Measurements from ENCODE around the gene OR1K1.
A peak's percentile ranks its signal among the peaks of the same experiment; 100 is the strongest.
"Not testable (repeated sequence)": the region's sequence is repeated elsewhere in the genome, so short reads cannot be mapped to it uniquely, and the experiment has no call there.

OR1K1 gene

GRCh38 chr9:122837266-122837850, 37.4 kb downstream of the OR1K1 start:
- no peak overlapping the region for H3K27ac ChIP-seq (ENCODE audit: low read length)
- no peak overlapping the region for H3K9ac ChIP-seq (ENCODE audit: low read length)
- H3K36me3 ChIP-seq (replicated peaks; ENCODE audit: insufficient read depth, low read length) = no peaks in the 10 kb centered on the region

GRCh38 chr9:122838441-122838840, 38.5 kb downstream of the OR1K1 start:
- H3K4me2 ChIP-seq (ENCODE audit: low read depth, low read length) = peak overlapping the region; percentile 27; the same call in 1 of the 2 replicates
- DNase-seq; H3K9me3 ChIP-seq (replicated peaks; ENCODE audit: insufficient read depth, low read length); H4K20me1 ChIP-seq (ENCODE audit: insufficient read depth, low read length); H3K9me2 ChIP-seq (replicated peaks; ENCODE audit: insufficient read depth, low read length); H3K27me3 ChIP-seq (replicated peaks; ENCODE audit: insufficient read depth, low read length); H3K36me3 ChIP-seq (replicated peaks; ENCODE audit: insufficient read depth, low read length); H3F3A ChIP-seq (ENCODE audit: insufficient read depth, low read length); H3K27ac ChIP-seq (ENCODE audit: low read length); H3K4me1 ChIP-seq (ENCODE audit: low read length); H3K79me2 ChIP-seq (ENCODE audit: low read length); H3K4me3 ChIP-seq (ENCODE audit: low read length); H3K9ac ChIP-seq (ENCODE audit: low read length): not testable (repeated sequence)
- peak overlapping the region; percentile 64 for H2AFZ ChIP-seq (ENCODE audit: low read length)
- TF ChIP-seq, protein P1, sequence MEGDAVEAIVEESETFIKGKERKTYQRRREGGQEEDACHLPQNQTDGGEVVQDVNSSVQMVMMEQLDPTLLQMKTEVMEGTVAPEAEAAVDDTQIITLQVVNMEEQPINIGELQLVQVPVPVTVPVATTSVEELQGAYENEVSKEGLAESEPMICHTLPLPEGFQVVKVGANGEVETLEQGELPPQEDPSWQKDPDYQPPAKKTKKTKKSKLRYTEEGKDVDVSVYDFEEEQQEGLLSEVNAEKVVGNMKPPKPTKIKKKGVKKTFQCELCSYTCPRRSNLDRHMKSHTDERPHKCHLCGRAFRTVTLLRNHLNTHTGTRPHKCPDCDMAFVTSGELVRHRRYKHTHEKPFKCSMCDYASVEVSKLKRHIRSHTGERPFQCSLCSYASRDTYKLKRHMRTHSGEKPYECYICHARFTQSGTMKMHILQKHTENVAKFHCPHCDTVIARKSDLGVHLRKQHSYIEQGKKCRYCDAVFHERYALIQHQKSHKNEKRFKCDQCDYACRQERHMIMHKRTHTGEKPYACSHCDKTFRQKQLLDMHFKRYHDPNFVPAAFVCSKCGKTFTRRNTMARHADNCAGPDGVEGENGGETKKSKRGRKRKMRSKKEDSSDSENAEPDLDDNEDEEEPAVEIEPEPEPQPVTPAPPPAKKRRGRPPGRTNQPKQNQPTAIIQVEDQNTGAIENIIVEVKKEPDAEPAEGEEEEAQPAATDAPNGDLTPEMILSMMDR (IDR thresholded peaks at IDR 0.05; ENCODE audit: low read length) = 0 out of 2 replicates have a peak, but pooled peaks have one; percentile 17

More at GRCh38 chr9:122837266-122837850, 37.4 kb downstream of the OR1K1 start:
- Histone ChIP-seq H3F3A (ENCODE audit: insufficient read depth, low read length) (no peaks in the 10 kb centered on the region), H3K79me2 (ENCODE audit: low read length) (no peaks in the 10 kb centered on the region), H3K4me2 (ENCODE audit: low read depth, low read length) (peak overlapping the region; percentile 27; the same call in 1 of the 2 replicates), H3K4me1 (ENCODE audit: low read length) (no peaks in the 10 kb centered on the region), H3K4me3 (ENCODE audit: low read length) (no peak overlapping the region), H3K27me3 (replicated peaks; ENCODE audit: insufficient read depth, low read length) (no peaks in the 10 kb centered on the region), H3K9me2 (replicated peaks; ENCODE audit: insufficient read depth, low read length) (no peaks in the 10 kb centered on the region), H4K20me1 (ENCODE audit: insufficient read depth, low read length) (no peaks in the 10 kb centered on the region), H2AFZ (ENCODE audit: low read length) (peak overlapping the region; percentile 64), H3K9me3 (replicated peaks; ENCODE audit: insufficient read depth, low read length) (no peaks in the 10 kb centered on the region)
- DNase-seq = no peak
- TF ChIP-seq, protein P1 (IDR thresholded peaks at IDR 0.05; ENCODE audit: low read length) = no peak
- TF ChIP-seq EZH2 (optimal IDR thresholded peaks at IDR 0.05; ENCODE audit: low read depth, low read length) = no peak
- no peak for TF ChIP-seq EZH2phosphoT487 (IDR thresholded peaks at IDR 0.05; ENCODE audit: low read length)

DNA sequence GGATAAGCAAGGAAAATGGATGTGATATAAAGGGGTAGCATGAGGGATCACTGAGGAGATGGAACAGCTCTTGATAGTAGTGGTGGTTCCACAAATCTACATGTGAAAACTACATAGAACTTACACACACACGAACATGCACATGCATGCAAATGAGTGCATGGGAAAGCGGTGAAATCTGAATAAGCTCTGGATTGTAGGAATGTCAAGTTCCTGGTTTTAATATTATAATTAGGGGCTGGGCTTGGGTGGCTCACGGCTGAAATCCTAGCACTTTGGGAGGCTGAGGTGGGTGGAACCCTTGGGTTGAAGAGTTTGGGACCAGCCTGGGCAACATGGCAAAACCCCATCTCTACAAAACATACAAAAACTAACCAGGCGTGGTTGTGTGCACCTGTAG, 41.6 kb downstream of the OR1K1 start:
- TF ChIP-seq, protein P1 (IDR thresholded peaks at IDR 0.05; ENCODE audit: low read length) = no peak
- TF ChIP-seq EZH2phosphoT487 (IDR thresholded peaks at IDR 0.05; ENCODE audit: low read length) (no peak), EZH2 (optimal IDR thresholded peaks at IDR 0.05; ENCODE audit: low read depth, low read length) (no peak)
- no peaks in the 10 kb centered on the region for H3K79me2 ChIP-seq (ENCODE audit: low read length)
- no peak overlapping the region for H3K4me2 ChIP-seq (ENCODE audit: low read depth, low read length)
- H2AFZ ChIP-seq (ENCODE audit: low read length) = no peak overlapping the region
- H4K20me1 ChIP-seq (ENCODE audit: insufficient read depth, low read length) = no peaks in the 10 kb centered on the region
- no peaks in the 10 kb centered on the region for H3K9me3 ChIP-seq (replicated peaks; ENCODE audit: insufficient read depth, low read length)
- no peaks in the 10 kb centered on the region for H3K9me2 ChIP-seq (replicated peaks; ENCODE audit: insufficient read depth, low read length)
- DNase-seq = no peak
- H3K27ac ChIP-seq (ENCODE audit: low read length) = no peak overlapping the region
- no peaks in the 10 kb centered on the region for H3K4me1 ChIP-seq (ENCODE audit: low read length)
- no peak overlapping the region for H3K4me3 ChIP-seq (ENCODE audit: low read length)
- no peaks in the 10 kb centered on the region for H3K27me3 ChIP-seq (replicated peaks; ENCODE audit: insufficient read depth, low read length)
- H3K9ac ChIP-seq (ENCODE audit: low read length) = no peak overlapping the region
- no peaks in the 10 kb centered on the region for H3K36me3 ChIP-seq (replicated peaks; ENCODE audit: insufficient read depth, low read length)
- H3F3A ChIP-seq (ENCODE audit: insufficient read depth, low read length) = no peaks in the 10 kb centered on the region

All from MM.1S (cell line).